GM19023 (cell line): ENCODE results near the gene SLC44A4.
"Not testable (repeated sequence)": the region's sequence is repeated elsewhere in the genome, so short reads cannot be mapped to it uniquely, and the experiment has no call there.

ENCODE experiments used
- ATAC-seq: cut with Tn5 transposase; IDR thresholded peaks from one replicate; pipeline ENCODE4 v1.9.1; 2021; ENCODE audit warnings: mild to moderate bottlenecking, moderate library complexity; ENCODE audit not compliant: unreplicated experiment

Gene SLC44A4

GRCh38 chr6:31861150-31861549 is 17.6 kb downstream of the SLC44A4 start:
- no peak for ATAC-seq

GRCh38 chr6:31860349-31860748 is 18.4 kb downstream of the SLC44A4 start:
- ATAC-seq = no peak

GRCh38 chr6:31859923-31860322 is 18.9 kb downstream of the SLC44A4 start:
- no peak for ATAC-seq

GRCh38 chr6:31858707-31859106 is 20.1 kb downstream of the SLC44A4 start:
- ATAC-seq = no peak

- not testable (repeated sequence) for ATAC-seq
Measured at GRCh38 chr6:31857774-31858173, 21.0 kb downstream of the SLC44A4 start.

- ATAC-seq = not testable (repeated sequence)
Measured at GRCh38 chr6:31851980-31852718, 26.6 kb downstream of the SLC44A4 start.

- ATAC-seq = no peak
Measured at GRCh38 chr6:31851485-31851832, 27.3 kb downstream of the SLC44A4 start.

- no peak for ATAC-seq
Measured at GRCh38 chr6:31850765-31851484, 27.9 kb downstream of the SLC44A4 start.

GRCh38 chr6:31847276-31847978 is 31.4 kb downstream of the SLC44A4 start:
- no peak for ATAC-seq

GRCh38 chr6:31844507-31844906 is 34.3 kb downstream of the SLC44A4 start:
- no peak for ATAC-seq

GRCh38 chr6:31842053-31842452 is 36.7 kb downstream of the SLC44A4 start:
- ATAC-seq = no peak

- ATAC-seq = not testable (repeated sequence)
Measured at GRCh38 chr6:31839779-31840126, 39.0 kb downstream of the SLC44A4 start.

GRCh38 chr6:31838968-31839367 is 39.8 kb downstream of the SLC44A4 start:
- ATAC-seq = no peak

- not testable (repeated sequence) for ATAC-seq
Measured at GRCh38 chr6:31838114-31838553, 40.7 kb downstream of the SLC44A4 start.

- no peak for ATAC-seq
Measured at GRCh38 chr6:31837369-31838113, 41.3 kb downstream of the SLC44A4 start.

GRCh38 chr6:31836474-31837368 is 42.1 kb downstream of the SLC44A4 start:
- no peak for ATAC-seq

- no peak for ATAC-seq
Measured at GRCh38 chr6:31836047-31836473, 42.7 kb downstream of the SLC44A4 start.

- peak; percentile 61 for ATAC-seq
Measured at GRCh38 chr6:31834367-31835250, 44.2 kb downstream of the SLC44A4 start.
